GM21786 (cell line): ENCODE measurements around the gene NPLOC4.

Experiments
- ATAC-seq: cut with Tn5 transposase; IDR thresholded peaks from one replicate; pipeline ENCODE4 v1.9.1; 2021; ENCODE audit not compliant: unreplicated experiment

The NPLOC4 gene

GRCh38 chr17:81549826-81550225 is 87.1 kb downstream of the NPLOC4 start:
- ATAC-seq, result no peak

DNA sequence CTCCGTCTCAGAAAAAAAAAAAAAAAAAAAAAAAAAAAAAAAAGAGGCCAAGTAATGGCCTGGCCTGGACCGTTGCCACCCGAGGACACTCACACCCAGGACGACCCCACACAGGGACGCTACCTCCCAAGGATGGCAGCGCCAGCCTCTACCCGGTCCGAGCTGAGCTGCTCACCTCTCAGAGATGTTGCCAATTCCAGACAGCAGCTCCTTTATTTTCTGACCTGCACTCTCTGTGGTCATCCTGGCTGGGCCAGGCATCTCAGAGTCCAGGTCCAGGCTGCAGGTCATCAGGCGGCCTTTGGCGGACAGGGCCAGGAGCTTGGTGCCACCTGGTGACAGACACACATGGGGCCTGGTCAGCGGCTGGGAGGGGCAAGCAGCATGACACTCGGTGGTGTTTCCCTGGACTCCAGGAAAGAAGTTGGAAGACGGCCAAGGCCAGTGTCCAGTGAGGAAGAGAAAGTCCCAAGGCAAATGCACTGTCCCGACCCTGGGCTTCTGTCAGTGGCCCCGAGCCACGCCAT is 87.8 kb downstream of the NPLOC4 start:
- no peak for ATAC-seq

DNA sequence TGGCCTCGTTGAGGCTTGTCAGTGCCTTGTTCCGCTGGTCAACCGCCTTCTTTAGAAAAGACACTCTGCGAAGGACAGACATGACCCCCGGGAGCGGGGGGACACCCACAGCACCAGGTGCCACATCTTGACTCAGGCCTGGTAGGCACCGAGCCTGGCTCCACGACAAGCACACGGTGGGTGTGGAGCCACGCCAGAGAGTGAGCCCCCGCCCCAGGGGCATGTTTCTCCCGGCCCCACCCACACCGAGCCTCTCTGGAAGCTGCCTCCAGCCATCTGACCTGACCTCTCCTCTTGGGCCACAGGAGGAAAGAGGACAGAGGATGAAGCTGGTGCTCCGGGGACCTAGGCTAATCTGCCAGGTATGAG is 89.3 kb downstream of the NPLOC4 start:
- ATAC-seq, result no peak

DNA sequence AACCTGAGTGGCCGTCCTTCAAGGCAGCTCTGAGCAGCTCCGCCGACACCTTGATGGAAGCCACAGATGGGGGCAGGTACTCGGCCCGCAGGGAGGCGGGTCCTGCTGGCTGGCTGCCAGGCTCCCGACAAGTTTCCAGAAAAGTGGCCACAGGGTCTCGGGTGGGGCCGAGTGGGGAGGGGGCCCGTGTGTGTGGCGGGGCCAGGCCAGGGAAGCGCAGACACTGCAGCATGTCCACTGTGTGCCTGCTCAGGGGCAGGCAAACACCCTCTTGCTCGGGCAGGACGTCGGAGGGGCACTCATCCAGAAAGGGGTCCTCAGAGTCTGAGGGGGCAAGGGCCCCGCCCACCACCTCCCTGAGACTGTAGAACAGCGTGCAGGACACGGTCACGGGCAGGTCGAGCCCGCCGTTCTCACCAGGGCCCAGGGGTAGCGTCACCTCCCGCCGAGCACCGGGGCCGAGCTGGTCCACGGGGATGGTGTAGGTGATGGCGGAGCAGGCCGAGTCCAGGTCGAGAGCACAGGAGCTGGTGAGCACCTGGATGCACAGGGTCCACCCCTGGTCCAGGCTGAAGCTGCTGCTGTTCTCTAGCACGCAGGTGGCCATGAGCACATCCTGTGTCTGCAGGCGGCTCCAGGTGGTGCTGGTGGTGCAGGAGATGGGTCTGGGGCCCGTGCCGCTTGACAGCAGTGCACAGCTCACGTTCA is 89.9 kb downstream of the NPLOC4 start:
- ATAC-seq, result no peak

DNA sequence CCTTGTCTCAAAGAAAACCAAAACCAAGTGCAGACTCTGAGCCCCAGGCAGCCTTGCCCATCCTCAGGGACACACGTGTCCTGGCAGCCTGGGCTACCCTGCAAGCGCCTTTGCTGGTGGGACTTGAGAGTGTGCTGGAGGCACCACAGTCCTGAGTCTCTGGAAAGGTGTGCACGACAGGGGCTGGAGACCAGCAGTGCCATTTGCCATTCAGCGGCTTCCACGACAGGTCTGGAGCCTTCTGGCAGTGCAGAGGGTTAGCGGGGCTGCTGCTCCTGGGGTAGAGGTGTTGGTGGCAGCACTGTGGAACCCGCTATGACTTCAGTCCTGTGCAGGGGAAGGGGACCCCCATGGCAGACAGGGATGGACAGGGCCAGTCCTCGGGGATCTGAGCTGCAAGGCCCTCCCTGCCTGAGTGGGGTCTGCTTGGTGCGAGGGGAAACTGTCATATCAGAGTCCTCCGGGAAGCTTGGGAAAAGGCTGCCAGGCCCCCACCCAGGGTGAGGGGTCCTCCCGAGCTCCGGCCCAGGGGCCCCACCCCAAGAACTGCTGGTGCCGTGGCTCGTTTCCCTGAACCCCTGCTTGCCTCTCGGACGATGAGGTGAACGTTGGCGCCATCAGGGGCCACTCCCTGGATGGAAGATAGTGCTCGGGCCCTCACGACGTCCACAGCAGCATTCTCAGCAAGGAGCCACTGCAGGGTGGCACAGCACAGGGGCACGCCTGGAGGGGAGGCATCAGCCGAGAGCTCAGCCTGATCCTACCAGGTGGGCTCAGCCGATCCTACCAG is 91.6 kb downstream of the NPLOC4 start:
- ATAC-seq, result no peak

- ATAC-seq, result no peak
These were observed 92.5 kb downstream of the NPLOC4 start for GRCh38 chr17:81544281-81544974.

- no peak for ATAC-seq
These were observed 93.2 kb downstream of the NPLOC4 start for GRCh38 chr17:81543756-81544155.

DNA sequence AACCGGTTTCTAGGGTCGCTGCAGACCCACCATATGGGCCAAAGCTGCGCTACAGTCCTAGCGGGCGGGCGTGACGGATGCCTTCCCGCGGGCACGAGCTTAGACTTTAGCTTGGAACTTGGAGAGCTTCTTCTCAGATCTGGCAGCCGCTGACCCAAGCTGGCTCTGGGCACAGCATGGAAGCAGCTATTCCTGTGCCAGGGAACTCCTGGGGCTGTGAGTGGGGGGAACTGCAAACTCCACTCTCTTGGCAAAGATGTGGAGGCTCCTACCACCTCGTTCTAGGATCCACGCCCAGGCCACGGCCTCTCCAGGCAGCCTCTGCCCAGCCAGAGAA is 93.6 kb downstream of the NPLOC4 start:
- ATAC-seq, result no peak

- no peak for ATAC-seq
These were observed 94.2 kb downstream of the NPLOC4 start for GRCh38 chr17:81542431-81543338.

GRCh38 chr17:81541123-81541522 is 95.8 kb downstream of the NPLOC4 start:
- no peak for ATAC-seq

DNA sequence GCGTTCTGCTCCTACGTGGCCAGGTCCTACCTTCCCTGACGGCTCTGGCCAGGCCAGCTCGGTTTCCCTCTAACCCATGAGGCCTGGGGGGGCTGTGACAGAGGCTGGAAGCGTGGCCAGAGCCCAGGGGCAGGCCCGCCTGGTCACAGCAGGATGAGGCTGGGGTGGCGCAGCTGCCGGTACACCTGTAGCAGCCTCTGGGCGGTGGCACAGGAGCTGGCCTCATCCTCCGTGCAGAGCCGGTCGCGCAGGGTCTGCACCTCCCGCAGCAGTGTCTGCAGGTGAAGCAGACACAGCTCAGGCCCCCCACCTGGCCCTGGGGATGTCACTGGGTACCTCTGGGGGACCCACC is 96.3 kb downstream of the NPLOC4 start:
- ATAC-seq, result no peak

DNA sequence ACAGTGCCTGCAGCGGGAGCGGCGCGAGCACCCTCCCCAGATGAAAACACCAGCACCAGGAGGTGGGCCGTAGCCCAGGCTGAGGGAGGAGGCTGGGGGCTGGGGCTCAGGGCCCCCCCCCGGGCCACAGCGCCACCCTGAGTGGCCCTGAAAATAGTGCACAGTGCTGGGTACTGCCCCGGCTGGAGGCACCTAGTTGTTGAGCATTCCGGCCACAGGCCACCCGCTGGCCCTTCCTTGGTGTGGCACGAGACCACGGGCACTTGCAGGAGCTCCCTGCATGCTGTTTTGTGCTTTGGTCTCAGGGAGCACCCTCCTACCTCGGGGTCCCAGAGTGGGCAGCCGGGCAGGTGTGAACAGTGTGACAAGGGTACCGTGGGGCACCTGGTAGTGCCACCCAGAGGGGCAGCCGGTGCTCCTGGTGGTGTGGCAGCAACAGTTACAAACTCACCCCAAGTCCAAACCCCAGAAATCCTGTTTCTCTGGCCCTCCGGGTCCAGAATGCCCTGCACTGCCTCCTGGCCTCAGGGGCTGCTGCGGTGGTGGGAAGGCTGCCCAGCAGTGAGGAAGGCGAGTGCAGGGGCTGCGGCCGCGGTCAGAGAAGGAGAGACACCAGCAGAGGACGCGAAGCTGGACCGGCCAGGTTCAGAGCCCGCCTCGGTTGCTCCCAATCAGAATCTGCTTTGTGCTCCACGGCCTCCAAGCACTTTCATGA is 96.8 kb downstream of the NPLOC4 start:
- ATAC-seq, result no peak

DNA sequence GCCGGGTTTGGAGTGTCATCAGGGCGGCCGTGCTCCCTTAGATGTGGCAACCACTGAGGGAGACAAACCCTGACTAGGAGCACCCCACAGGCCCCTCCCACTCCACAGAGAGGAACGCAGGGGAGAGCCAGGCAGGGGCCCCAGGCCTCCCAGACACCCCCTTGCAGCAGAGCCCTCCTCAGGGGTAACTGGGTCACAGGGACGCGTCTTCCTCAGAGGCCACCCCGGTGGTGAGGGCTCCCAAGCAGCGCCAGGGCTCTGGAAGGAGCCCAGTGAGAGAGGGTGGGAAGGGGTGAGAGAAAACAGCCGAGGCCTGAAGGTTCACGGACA is 97.4 kb downstream of the NPLOC4 start:
- no peak for ATAC-seq

DNA sequence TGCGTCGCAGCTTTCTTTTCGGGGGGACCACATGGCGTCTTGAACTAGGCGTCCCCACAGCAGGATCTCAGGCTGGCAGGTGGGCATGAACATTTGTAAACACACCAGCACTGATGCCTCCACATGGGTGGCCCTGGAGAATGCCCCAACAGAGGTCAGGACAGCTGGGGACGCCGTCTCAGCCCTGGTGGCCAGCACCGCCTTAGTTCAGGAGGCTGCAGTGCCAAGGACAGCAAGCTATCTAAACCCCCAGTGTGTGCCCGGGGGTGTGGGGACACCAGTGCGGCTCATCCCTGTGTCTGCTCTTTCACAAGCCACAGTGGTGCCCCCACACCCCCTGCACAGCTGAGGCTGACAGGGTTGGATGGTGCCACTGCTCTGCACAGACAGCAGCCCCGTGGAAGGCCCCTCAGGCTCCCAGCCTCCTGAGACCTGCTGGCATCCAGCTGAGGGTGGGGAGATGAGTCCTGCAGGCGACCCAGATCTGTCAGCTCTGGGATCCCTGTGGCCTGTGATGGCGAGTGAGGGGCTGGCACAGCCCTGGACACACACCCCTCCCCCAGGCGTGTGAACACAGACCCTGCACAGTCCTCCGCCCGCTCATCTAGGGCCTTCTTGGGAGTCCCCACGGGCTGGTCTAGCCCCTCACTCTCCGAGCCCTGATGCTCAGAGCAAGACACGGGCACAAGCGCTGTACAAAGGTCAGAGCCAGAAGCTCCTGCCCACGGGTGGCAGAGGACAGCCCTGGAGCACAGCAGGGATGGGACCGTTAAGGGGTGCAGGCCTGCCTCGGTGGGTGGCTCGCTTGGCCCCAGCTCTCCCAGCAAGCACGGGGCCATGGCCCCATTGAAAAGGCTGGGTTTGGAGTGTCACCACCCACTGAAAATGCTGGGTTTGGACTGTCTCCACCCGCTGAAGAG is 98.0 kb downstream of the NPLOC4 start:
- no peak for ATAC-seq

DNA sequence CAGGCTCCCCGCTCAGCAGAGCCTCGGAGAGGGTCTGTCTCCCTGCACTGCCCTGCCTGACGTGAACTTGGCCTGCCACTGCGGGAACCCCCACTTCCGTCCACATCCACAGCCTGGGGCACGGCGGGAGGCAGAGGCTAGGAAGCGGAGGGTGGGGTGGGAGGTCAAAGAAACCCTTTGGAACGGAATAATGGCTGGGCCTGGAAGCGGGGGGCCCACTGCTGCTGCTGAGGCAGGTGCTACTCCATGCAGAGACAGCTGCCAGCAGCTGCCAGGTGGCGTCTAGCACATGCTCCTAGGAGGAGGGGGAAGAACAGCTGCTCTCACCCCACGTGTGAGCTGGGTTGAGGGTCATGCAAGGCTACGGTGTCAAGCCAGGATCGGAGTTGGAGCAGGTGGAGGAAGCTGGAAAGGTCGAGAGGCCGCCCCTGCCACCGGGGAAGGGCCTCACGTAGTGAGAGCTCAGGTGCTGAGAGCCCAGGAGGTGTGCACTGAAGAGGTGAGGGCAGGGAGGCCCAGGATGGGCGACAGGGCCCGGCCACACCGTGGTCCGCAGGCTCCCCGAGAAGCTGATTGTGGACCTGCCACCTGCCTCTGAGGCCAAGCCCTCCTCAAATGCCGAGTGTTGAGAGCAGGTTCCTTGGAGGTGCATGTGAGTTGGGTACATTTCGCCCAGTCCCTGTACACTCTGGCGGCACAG is 98.9 kb downstream of the NPLOC4 start:
- ATAC-seq, result no peak

DNA sequence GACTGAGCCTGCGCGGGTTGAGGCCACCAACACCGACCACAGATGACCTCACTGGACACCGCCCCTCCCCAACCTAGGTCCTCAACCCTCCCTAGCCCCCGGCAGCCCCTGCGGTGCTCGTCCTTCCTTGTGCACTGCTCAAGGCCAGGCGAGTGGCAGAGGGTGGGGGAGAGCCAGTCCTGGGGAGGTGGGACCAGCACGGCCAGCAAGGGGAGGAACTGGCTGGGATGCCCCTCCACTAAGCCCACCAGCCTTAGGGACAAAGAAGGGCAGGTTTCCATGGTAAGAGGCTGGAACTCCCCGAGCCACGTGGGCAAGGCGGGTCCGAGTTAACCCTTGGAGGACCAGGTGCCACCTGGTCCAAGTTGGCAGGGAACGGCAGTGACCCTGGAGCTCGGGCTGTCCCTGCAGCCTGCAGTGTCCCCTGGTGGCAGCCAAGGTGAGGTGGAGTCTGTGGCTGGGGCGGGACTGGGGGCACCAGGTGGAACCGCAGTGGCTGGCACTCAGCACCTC is 99.5 kb downstream of the NPLOC4 start:
- ATAC-seq, result no peak

GRCh38 chr17:81536299-81537290 is 100.3 kb downstream of the NPLOC4 start:
- no peak for ATAC-seq
